Measurements from ENCODE around the gene CCNT1. TPM values are rescaled to one million over a fixed set of nuclear protein-coding genes. Genes with fewer than 3 reads are reported as not detected.

The CCNT1 gene
- total RNA-seq, 1 experiment from 2014 or later = 50.8 TPM

GRCh38 chr12:48690436-48690835, 26.1 kb downstream of the CCNT1 start:
- DNase-seq = no peak
- no peak overlapping the region for H3K27ac ChIP-seq
- TF ChIP-seq EZH2 (IDR thresholded peaks at IDR 0.05; ENCODE audit: low read depth) = no peak
- TF ChIP-seq CTCF (conservative IDR thresholded peaks at IDR 0.05) = no peak
- peaks cover 29% of the 10 kb centered on the region for H3K36me3 ChIP-seq (ENCODE audit: low read depth)
- intact Hi-C loops (cut with micrococcal nuclease; ENCODE audit: unreplicated experiment) = no loop called here
- no peaks in the 10 kb centered on the region for H3K79me2 ChIP-seq (ENCODE audit: low read depth)
- no peak overlapping the region for H3K4me3 ChIP-seq
- no peaks in the 10 kb centered on the region for H3K9me2 ChIP-seq (ENCODE audit: insufficient read depth)
- no TSS peak for BruUV-seq (replicated peaks)
- H3K27me3 ChIP-seq (ENCODE audit: insufficient read depth, low read depth) = no peaks in the 10 kb centered on the region
- CTCF ChIA-PET = no interaction called here
- POLR2A ChIA-PET (ENCODE audit: unreplicated experiment) = no interaction called here
- no peaks in the 10 kb centered on the region for H3K9me3 ChIP-seq (ENCODE audit: insufficient read depth, low read depth)
- peaks cover 16% of the 10 kb centered on the region for H4K20me1 ChIP-seq (ENCODE audit: insufficient read depth)
- H3K4me2 ChIP-seq = no peak overlapping the region
- H3F3A ChIP-seq (ENCODE audit: insufficient read depth, low read depth) = peaks cover 30% of the 10 kb centered on the region
- no peak overlapping the region for H2AFZ ChIP-seq
- no peaks in the 10 kb centered on the region for H3K4me1 ChIP-seq (replicated peaks; ENCODE audit: insufficient read depth)

- no peak overlapping the region for H3K4me2 ChIP-seq
- H4K20me1 ChIP-seq (ENCODE audit: insufficient read depth) = peaks cover 16% of the 10 kb centered on the region
- no peak overlapping the region for H2AFZ ChIP-seq
- TF ChIP-seq EZH2 (IDR thresholded peaks at IDR 0.05; ENCODE audit: low read depth) (no peak), CTCF (conservative IDR thresholded peaks at IDR 0.05) (no peak)
- no peaks in the 10 kb centered on the region for H3K9me2 ChIP-seq (ENCODE audit: insufficient read depth)
- H3K36me3 ChIP-seq (ENCODE audit: low read depth) = peaks cover 13% of the 10 kb centered on the region
- no peak for DNase-seq
- H3K4me1 ChIP-seq (replicated peaks; ENCODE audit: insufficient read depth) = no peaks in the 10 kb centered on the region
- H3K79me2 ChIP-seq (ENCODE audit: low read depth) = no peaks in the 10 kb centered on the region
- no TSS peak for BruUV-seq (replicated peaks)
- intact Hi-C loops (cut with micrococcal nuclease; ENCODE audit: unreplicated experiment) = loop anchor here (10.0 kb wide), 1 partner anchor 306 kb away; the partner anchor contains the start of gene DDN
- no peak overlapping the region for H3K4me3 ChIP-seq
- no peaks in the 10 kb centered on the region for H3K27me3 ChIP-seq (ENCODE audit: insufficient read depth, low read depth)
- ChIA-PET POLR2A (ENCODE audit: unreplicated experiment) (no interaction called here), CTCF (no interaction called here)
- peaks cover 30% of the 10 kb centered on the region for H3F3A ChIP-seq (ENCODE audit: insufficient read depth, low read depth)
- no peak overlapping the region for H3K27ac ChIP-seq
- no peaks in the 10 kb centered on the region for H3K9me3 ChIP-seq (ENCODE audit: insufficient read depth, low read depth)
Measured at GRCh38 chr12:48688836-48689235, 27.7 kb downstream of the CCNT1 start.

GRCh38 chr12:48687592-48687991, 28.9 kb downstream of the CCNT1 start:
- Histone ChIP-seq H3K4me2 (no peak overlapping the region), H3K4me1 (replicated peaks; ENCODE audit: insufficient read depth) (no peaks in the 10 kb centered on the region), H3K9me2 (ENCODE audit: insufficient read depth) (no peaks in the 10 kb centered on the region), H4K20me1 (ENCODE audit: insufficient read depth) (peaks cover 13% of the 10 kb centered on the region), H3K27me3 (ENCODE audit: insufficient read depth, low read depth) (no peaks in the 10 kb centered on the region), H3K36me3 (ENCODE audit: low read depth) (peaks cover 11% of the 10 kb centered on the region; the same call in 1 of the 2 replicates), H3K9me3 (ENCODE audit: insufficient read depth, low read depth) (no peaks in the 10 kb centered on the region), H3F3A (ENCODE audit: insufficient read depth, low read depth) (peaks cover 30% of the 10 kb centered on the region), H3K79me2 (ENCODE audit: low read depth) (no peaks in the 10 kb centered on the region), H3K27ac (no peak overlapping the region), H3K4me3 (no peak overlapping the region), H2AFZ (no peak overlapping the region)
- no TSS peak for BruUV-seq (replicated peaks)
- no peak for DNase-seq
- POLR2A ChIA-PET (ENCODE audit: unreplicated experiment) = no interaction called here
- CTCF ChIA-PET = no interaction called here
- no peak for TF ChIP-seq EZH2 (IDR thresholded peaks at IDR 0.05; ENCODE audit: low read depth)
- intact Hi-C loops (cut with micrococcal nuclease; ENCODE audit: unreplicated experiment) = loop anchor here (10.0 kb wide), 1 partner anchor 307 kb away; the partner anchor contains the start of gene DDN
